SH-SY5Y (cell line): Measurements from ENCODE around the gene UCP1.

Source experiments
- GATA2 ChIP-seq: IDR thresholded peaks from 2 replicates; pipeline ENCODE4 v1.6.1; 2011; ENCODE audit warnings: mild to moderate bottlenecking, low read depth, low read length
- GATA3 ChIP-seq: IDR thresholded peaks from 2 replicates; pipeline ENCODE4 v1.6.1; 2011; ENCODE audit warnings: low read depth, mild to moderate bottlenecking, low read length, moderate library complexity

The UCP1 gene, protein sequence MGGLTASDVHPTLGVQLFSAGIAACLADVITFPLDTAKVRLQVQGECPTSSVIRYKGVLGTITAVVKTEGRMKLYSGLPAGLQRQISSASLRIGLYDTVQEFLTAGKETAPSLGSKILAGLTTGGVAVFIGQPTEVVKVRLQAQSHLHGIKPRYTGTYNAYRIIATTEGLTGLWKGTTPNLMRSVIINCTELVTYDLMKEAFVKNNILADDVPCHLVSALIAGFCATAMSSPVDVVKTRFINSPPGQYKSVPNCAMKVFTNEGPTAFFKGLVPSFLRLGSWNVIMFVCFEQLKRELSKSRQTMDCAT

GRCh38 chr4:140568507-140569306 is at the start of gene UCP1:
UCP1 (minus strand) TSS chr4:140568961; CDS start chr4:140568729, 232 bp downstream.
- TF ChIP-seq GATA2 (no peak), GATA3 (no peak)

- TF ChIP-seq GATA3, result no peak
Observed at GRCh38 chr4:140617499-140618248, 48.9 kb upstream of the UCP1 start.

- TF ChIP-seq GATA2, result no peak
Observed at GRCh38 chr4:140615451-140615850, 46.7 kb upstream of the UCP1 start.

DNA sequence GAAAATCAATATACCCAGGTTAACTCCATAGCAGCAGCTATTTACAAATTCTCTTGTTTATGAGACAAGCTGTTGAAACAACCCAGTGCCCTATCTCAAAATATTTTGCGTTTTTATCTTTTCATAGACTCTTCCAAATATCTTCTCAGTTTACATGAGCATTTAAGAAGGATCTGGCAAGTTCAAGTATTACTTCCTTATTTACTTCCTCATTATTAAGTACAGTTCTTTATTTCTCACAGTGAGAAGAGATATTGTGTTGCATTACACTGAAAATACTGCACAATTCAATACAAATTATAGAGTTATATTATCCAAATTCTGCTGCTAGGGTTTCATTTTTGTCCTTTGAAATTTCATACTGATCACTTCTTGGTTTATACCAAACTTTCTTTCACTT is 43.6 kb upstream of the UCP1 start:
- TF ChIP-seq GATA2 (no peak), GATA3 (no peak)

- TF ChIP-seq GATA3 (no peak), GATA2 (no peak)
Observed at GRCh38 chr4:140611854-140612253, 43.1 kb upstream of the UCP1 start.

DNA sequence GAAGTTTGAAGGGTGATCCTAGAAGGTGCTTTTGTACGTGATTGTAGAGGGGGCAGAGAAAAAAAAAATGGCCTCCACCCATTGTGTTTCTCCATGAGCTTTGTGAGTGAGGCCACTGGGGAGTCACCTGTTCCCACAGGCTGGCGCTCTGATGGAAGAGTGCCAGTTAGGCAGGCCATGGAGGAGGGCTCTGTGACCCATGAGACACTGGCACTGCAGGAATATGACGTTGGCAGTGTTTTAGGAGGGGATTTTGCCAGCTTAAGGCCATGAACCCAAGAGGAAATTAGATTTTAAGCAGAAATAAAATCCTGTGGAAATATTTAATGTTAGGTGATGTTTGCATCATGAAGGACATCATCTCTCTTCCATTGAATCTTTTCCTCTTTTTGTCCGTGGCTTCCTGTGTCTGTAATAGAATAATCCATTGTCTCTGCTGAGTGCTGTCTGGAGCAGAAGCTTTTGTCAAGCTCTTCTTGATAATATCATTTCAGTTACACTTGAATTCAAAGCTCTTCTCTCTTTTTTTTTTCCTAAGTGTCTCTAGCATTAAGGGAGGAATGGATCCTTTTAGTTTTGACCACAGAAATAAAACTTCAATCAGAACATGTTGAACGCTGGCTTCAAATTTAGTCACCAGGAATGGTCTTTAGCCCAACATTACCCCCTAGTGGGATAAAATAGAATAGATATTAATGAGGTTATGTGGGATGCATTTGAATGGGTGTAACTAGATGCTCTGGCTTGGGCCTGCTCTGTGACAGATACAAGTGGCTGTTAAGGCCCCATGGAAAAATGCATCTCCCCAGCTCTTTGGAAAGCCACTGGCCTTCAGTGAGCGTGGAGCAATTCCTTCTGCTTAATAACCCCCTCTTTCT is 41.0 kb upstream of the UCP1 start:
- TF ChIP-seq GATA3 (no peak), GATA2 (no peak)

GRCh38 chr4:140607852-140608251 is 39.1 kb upstream of the UCP1 start:
- no peak for TF ChIP-seq GATA3
- TF ChIP-seq GATA2, result no peak

GRCh38 chr4:140604544-140604943 is 35.8 kb upstream of the UCP1 start:
- TF ChIP-seq GATA3, result no peak
- TF ChIP-seq GATA2, result no peak

GRCh38 chr4:140603286-140603685 is 34.5 kb upstream of the UCP1 start:
- TF ChIP-seq GATA3 (no peak), GATA2 (no peak)

DNA sequence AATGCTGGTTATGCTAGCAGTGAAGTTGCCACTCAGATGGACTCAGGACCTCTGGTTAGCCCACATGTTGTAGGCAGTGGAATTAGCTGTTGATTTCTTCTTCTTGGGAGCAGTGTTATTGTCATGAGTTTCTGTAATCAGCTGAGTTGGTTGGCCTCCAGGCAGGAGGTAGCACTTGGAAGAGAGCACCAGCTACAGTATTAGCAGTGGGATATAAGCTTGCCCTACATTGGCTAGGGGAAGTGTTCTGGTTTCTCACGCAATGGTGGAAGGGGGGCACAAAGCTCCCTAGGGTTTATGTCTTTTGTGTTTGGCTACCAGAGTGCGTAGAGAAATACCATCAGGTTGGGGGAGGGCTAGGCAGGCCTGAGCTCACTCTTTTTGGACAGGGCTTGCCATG is 34.0 kb upstream of the UCP1 start:
- TF ChIP-seq GATA3 (no peak), GATA2 (no peak)

DNA sequence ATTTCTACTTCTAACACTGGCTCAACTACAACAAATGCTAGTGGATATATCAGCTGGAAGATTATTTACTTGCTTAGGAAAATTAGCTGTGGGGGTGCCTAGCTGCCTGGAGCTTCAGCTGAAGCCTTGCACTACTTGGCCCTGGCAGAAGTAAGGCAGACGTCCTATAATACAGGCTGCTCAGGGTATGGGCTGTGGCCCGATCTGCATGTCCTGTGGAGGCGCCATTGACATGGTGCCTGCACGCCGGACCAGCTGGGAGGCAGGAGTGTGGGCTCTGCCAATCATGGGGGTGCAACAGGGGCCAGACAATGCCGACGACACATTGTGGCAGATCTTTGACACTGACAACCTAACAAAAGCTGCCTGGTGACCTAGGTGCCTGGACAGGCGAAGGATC is 31.6 kb upstream of the UCP1 start:
- TF ChIP-seq GATA2, result no peak
- TF ChIP-seq GATA3, result no peak

DNA sequence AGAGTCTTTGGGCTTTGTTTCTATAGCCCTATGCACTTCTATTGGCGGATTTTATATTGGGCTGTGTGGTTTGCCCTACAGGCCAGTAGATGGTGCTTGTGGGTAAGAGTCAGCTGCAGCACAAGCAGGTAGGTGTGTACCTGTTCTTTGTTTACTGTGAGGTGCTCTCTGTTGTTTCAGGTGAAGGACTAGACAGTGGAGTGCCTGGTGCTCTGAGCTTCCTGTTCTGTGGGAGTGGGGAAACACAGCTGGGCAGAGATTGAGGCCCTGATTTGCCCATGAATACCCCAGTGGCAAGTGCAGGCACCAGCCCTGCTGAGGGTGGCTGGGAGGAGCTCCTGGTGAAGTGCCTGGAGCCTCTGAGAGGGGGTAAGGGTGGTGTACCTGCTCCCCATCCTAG is 26.3 kb upstream of the UCP1 start:
- TF ChIP-seq GATA2 (no peak), GATA3 (no peak)

DNA sequence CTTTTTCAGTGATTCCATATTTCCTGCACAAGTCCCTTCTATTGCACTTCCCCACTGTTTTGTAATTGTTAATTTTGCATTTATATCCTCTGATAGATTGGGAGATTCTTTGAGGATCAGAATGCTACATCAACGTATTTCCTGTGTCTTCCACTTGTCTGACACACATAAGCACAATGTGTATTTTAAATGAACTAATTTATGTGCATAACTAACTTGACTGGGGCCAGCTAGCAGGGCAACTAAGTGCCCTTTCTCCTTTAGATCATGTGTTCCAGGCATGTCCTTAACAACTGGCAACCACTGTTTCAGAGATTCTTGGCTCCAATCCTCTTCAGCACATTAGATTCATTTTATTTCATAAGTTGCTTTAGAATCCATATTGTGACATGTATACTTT is 15.7 kb upstream of the UCP1 start:
- TF ChIP-seq GATA3, result no peak
- no peak for TF ChIP-seq GATA2

GRCh38 chr4:140581078-140581477 is 12.3 kb upstream of the UCP1 start:
- TF ChIP-seq GATA2 (no peak), GATA3 (no peak)
